ENCODE data around the gene SLC30A7.

SLC30A7 gene

GRCh38 chr1:100924991-100925390 is 29.1 kb downstream of the SLC30A7 start:
- no peak for TF ChIP-seq CTCF (IDR thresholded peaks at IDR 0.05; ENCODE audit: insufficient read depth, low read length)
- no peak for TF ChIP-seq REST (IDR thresholded peaks at IDR 0.05; ENCODE audit: insufficient replicate concordance, low read depth)
- no peak for TF ChIP-seq POLR2AphosphoS5 (IDR thresholded peaks at IDR 0.05; ENCODE audit: low read depth)
- TF ChIP-seq SPI1 (IDR thresholded peaks at IDR 0.05; ENCODE audit: borderline replicate concordance, low read depth) = no peak
- TF ChIP-seq GABPA (IDR thresholded peaks at IDR 0.05; ENCODE audit: low read depth) = no peak
- H3K4me3 ChIP-seq (replicated peaks; ENCODE audit: insufficient read depth, low read length) = no peak overlapping the region
- H3K27me3 ChIP-seq (ENCODE audit: insufficient read depth, poor library complexity, severe bottlenecking) = no peaks in the 10 kb centered on the region
- no peak for DNase-seq (ENCODE audit: low read depth in 1 of 2, low spot score in 1 of 2)
- no peak overlapping the region for H3K27ac ChIP-seq (replicated peaks)

GRCh38 chr1:100926240-100926639 is 30.4 kb downstream of the SLC30A7 start:
- no peak overlapping the region for H3K27ac ChIP-seq (replicated peaks)
- no peak overlapping the region for H3K4me3 ChIP-seq (replicated peaks; ENCODE audit: insufficient read depth, low read length)
- no peak for DNase-seq (ENCODE audit: low read depth in 1 of 2, low spot score in 1 of 2)
- no peaks in the 10 kb centered on the region for H3K27me3 ChIP-seq (ENCODE audit: insufficient read depth, poor library complexity, severe bottlenecking)
- TF ChIP-seq SPI1 (IDR thresholded peaks at IDR 0.05; ENCODE audit: borderline replicate concordance, low read depth) (no peak), CTCF (IDR thresholded peaks at IDR 0.05; ENCODE audit: insufficient read depth, low read length) (no peak), GABPA (IDR thresholded peaks at IDR 0.05; ENCODE audit: low read depth) (no peak), REST (IDR thresholded peaks at IDR 0.05; ENCODE audit: insufficient replicate concordance, low read depth) (no peak), POLR2AphosphoS5 (IDR thresholded peaks at IDR 0.05; ENCODE audit: low read depth) (no peak)

GRCh38 chr1:100927276-100927675 is 31.4 kb downstream of the SLC30A7 start:
- no peak overlapping the region for H3K27ac ChIP-seq (replicated peaks)
- H3K4me3 ChIP-seq (replicated peaks; ENCODE audit: insufficient read depth, low read length) = no peak overlapping the region
- no peak for DNase-seq (ENCODE audit: low read depth in 1 of 2, low spot score in 1 of 2)
- no peak for TF ChIP-seq REST (IDR thresholded peaks at IDR 0.05; ENCODE audit: insufficient replicate concordance, low read depth)
- TF ChIP-seq GABPA (IDR thresholded peaks at IDR 0.05; ENCODE audit: low read depth) = no peak
- TF ChIP-seq CTCF (IDR thresholded peaks at IDR 0.05; ENCODE audit: insufficient read depth, low read length) = no peak
- TF ChIP-seq POLR2AphosphoS5 (IDR thresholded peaks at IDR 0.05; ENCODE audit: low read depth) = no peak
- no peak for TF ChIP-seq SPI1 (IDR thresholded peaks at IDR 0.05; ENCODE audit: borderline replicate concordance, low read depth)
- H3K27me3 ChIP-seq (ENCODE audit: insufficient read depth, poor library complexity, severe bottlenecking) = no peaks in the 10 kb centered on the region
